HFF-Myc (cell line): ENCODE data around the gene HBZ.

Experiments used
- DNase-seq: peaks from one replicate; pipeline ENCODE4 v3.0.0-alpha.2; 2011; ENCODE audit warnings: low read depth; ENCODE audit errors: extremely low read depth
- H3K4me3 ChIP-seq: replicated peaks from 2 replicates; pipeline ENCODE4 v1.5.1; 2011; ENCODE audit warnings: low read depth, mild to moderate bottlenecking, control low read depth, low read length
- TF ChIP-seq, protein P1 (sequence below): IDR thresholded peaks from 2 replicates; pipeline ENCODE4 v1.5.1; 2012; ENCODE audit warnings: mild to moderate bottlenecking, low read depth, low read length, control low read depth; ENCODE audit errors: missing control alignments

HBZ gene

DNA sequence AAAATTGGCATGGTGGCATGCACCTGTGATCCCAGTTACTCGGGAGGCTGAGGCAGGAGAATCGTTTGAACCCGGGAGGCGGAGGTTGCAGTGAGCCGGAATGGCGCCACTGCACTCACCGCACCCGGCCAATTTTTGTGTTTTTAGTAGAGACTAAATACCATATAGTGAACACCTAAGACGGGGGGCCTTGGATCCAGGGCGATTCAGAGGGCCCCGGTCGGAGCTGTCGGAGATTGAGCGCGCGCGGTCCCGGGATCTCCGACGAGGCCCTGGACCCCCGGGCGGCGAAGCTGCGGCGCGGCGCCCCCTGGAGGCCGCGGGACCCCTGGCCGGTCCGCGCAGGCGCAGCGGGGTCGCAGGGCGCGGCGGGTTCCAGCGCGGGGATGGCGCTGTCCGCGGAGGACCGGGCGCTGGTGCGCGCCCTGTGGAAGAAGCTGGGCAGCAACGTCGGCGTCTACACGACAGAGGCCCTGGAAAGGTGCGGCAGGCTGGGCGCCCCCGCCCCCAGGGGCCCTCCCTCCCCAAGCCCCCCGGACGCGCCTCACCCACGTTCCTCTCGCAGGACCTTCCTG lies 27.7 kb downstream of the HBZ start, which contains the start of gene HBQ1:
Gene HBQ1 (plus strand): TSS at position 359 of the 575 bp plus-strand sequence. CDS start 28 bp downstream, at position 387.
- no peak for DNase-seq
- TF ChIP-seq, protein P1, sequence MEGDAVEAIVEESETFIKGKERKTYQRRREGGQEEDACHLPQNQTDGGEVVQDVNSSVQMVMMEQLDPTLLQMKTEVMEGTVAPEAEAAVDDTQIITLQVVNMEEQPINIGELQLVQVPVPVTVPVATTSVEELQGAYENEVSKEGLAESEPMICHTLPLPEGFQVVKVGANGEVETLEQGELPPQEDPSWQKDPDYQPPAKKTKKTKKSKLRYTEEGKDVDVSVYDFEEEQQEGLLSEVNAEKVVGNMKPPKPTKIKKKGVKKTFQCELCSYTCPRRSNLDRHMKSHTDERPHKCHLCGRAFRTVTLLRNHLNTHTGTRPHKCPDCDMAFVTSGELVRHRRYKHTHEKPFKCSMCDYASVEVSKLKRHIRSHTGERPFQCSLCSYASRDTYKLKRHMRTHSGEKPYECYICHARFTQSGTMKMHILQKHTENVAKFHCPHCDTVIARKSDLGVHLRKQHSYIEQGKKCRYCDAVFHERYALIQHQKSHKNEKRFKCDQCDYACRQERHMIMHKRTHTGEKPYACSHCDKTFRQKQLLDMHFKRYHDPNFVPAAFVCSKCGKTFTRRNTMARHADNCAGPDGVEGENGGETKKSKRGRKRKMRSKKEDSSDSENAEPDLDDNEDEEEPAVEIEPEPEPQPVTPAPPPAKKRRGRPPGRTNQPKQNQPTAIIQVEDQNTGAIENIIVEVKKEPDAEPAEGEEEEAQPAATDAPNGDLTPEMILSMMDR = peak; percentile 33
- H3K4me3 ChIP-seq = peak within 1 kb of the TSS; percentile 39

DNA sequence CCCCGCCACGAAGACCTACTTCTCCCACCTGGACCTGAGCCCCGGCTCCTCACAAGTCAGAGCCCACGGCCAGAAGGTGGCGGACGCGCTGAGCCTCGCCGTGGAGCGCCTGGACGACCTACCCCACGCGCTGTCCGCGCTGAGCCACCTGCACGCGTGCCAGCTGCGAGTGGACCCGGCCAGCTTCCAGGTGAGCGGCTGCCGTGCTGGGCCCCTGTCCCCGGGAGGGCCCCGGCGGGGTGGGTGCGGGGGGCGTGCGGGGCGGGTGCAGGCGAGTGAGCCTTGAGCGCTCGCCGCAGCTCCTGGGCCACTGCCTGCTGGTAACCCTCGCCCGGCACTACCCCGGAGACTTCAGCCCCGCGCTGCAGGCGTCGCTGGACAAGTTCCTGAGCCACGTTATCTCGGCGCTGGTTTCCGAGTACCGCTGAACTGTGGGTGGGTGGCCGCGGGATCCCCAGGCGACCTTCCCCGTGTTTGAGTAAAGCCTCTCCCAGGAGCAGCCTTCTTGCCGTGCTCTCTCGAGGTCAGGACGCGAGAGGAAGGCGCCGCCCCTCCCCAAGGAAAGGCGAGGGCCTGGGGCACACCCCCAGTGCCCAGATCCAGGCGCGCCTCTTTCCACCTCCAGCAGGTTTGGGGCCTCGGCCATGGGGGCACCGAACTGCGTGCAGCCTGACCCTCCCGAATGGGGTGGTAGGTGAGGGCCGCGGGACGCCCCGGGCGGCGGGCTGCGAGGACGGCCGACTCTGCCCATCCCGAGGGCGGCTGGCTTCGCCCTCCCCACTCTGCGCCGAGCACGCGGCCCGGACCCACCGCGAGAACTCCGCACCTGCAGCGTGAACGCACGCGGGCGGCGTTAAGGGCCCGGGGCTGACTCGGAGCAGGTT lies 28.5 kb downstream of the HBZ start:
- H3K4me3 ChIP-seq = peak overlapping the region; percentile 39
- no peak for DNase-seq
- TF ChIP-seq, protein P1 = no peak

DNA sequence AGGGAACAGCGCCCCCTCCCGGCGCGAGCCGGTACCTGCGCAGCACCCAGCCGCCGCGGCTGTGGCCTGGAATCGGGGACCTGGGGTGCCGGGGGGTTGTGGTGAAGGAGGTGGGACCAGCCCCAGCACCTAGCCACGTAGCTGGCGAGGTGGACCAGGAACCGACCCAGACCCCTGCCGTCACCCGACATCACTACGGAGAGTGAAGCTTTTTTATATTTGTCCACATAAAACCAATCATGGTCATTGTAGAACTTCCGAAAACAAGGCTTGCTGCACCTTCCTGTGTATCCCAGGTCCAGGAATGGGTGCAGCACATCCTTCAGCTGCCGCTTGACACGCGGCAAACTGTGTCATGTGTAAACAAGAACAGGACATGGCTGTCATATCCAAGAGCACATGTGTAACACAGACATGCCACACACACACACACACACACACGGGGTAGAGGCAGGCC lies 29.1 kb downstream of the HBZ start:
- DNase-seq = no peak
- peak overlapping the region; percentile 39 for H3K4me3 ChIP-seq
- TF ChIP-seq, protein P1 = peak; percentile 86

DNA sequence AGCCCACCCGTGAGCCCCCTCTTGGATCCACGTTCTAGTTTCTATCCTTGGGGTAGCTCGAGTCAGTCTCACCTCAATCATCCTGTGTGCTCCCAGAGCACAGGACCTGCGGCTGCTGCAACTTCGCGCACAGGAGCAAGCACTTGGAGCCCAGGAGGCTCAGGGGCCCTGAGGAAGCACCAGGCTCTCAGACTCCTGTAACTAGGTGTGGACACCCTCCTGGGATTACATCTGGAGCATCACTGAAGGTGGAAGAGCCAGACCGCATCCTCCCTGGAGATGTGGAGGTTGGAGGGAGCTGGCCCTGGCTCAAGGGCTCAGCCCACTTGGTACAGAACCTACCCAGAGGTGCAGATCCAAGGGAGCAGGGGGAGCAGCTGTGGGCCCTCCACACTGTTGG lies 30.6 kb downstream of the HBZ start:
- TF ChIP-seq, protein P1 = no peak
- no peak overlapping the region for H3K4me3 ChIP-seq
- DNase-seq = no peak

DNA sequence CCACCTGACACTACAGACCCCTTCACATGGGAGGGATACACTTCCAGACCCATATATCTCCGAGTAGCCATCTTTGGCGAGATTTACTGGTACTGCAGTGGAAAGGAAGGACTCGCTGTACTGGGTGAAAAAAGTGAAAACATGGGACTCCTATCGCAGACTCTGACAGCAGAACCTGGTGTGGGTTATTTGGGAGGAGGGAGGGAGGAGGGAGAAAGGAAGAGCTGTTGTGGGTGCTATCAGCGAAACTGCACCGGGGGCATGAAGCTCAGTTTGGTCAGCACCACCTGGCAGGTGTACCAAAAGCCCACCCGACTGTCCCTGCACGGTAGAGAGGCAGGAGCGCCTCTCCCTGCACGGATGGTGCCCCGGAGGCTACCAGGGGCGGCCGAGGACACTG lies 32.8 kb downstream of the HBZ start:
- TF ChIP-seq, protein P1 = no peak
- DNase-seq = no peak
- H3K4me3 ChIP-seq = no peak overlapping the region

DNA sequence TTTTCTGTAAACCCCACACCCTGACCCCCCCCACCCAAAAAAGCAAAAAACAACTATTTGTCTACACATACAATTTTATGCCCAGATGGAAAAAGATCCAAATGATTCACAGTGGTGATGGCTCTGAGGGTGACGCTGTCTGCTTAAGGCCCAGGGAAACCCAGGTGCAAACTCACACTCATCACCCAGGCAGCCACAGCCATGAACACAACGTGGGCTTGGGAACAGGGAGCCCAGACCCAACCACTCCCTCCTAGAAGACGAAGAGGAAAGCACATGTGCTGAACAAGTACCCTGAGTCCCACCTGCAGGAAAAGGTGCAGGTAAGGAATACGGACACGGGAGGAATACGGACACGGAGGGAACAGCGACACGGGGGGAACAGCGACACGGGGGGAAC lies 33.2 kb downstream of the HBZ start:
- TF ChIP-seq, protein P1 = no peak
- no peak for DNase-seq
- no peak overlapping the region for H3K4me3 ChIP-seq
